Measurements from ENCODE around the gene ITPR2. TPM values are rescaled to one million over a fixed set of nuclear protein-coding genes. Genes with fewer than 3 reads are reported as not detected.

The ITPR2 gene
- polyA plus RNA-seq, 2 of the 4 experiments (the other 2 are of a cell fraction) = 3.1 to 8.1 TPM

GRCh38 chr12:26537126-26537525 is 295.9 kb downstream of the ITPR2 start:
- 87% methylated on average over 2 of the region's 2 CpGs for WGBS (ENCODE audit: missing lambda C conversion rate)
- H3K9me3 ChIP-seq = no peaks in the 10 kb centered on the region
- no peak for TF ChIP-seq PHF8 (IDR thresholded peaks at IDR 0.05; ENCODE audit: borderline replicate concordance, low read depth)
- TF ChIP-seq BHLHE40 (IDR thresholded peaks at IDR 0.05; ENCODE audit: low read depth, low read length) = no peak
- TF ChIP-seq SMC3 (IDR thresholded peaks at IDR 0.05) = no peak
- TF ChIP-seq MAZ (IDR thresholded peaks at IDR 0.05; ENCODE audit: borderline replicate concordance, low read depth, low read length) = no peak
- TF ChIP-seq REST (IDR thresholded peaks at IDR 0.05) = no peak
- TF ChIP-seq POLR2AphosphoS2 (conservative IDR thresholded peaks at IDR 0.05; ENCODE audit: low read length) = no peak
- TF ChIP-seq CHD2 (IDR thresholded peaks at IDR 0.05; ENCODE audit: low read length, partially characterized antibody) = no peak
- TF ChIP-seq FOSB (CRISPR knock-in tag; IDR thresholded peaks at IDR 0.05) = no peak
- no peak overlapping the region for H3K4me2 ChIP-seq
- ChIA-PET POLR2A (no interaction called here), CTCF (interaction anchor here (0.7 kb wide), 1 partner anchor 85 kb away, joined by 3 read pairs; no protein-coding TSS in a partner anchor)
- no peak overlapping the region for H3K27ac ChIP-seq
- FAIRE-seq = no peak
- ATAC-seq = no peak
- no peak overlapping the region for H3K4me3 ChIP-seq
- no peaks in the 10 kb centered on the region for H3K4me1 ChIP-seq
- DNase-seq (ENCODE audit: low read depth in 1 of 2, low spot score in 1 of 2) = no peak

- DNase-seq (ENCODE audit: low read depth in 1 of 2, low spot score in 1 of 2) = no peak
- TF ChIP-seq SREBF2 (IDR thresholded peaks at IDR 0.05) = no peak
- no peak for TF ChIP-seq HDAC2 (IDR thresholded peaks at IDR 0.05)
- no peak for TF ChIP-seq JUNB (IDR thresholded peaks at IDR 0.05)
- no peak for TF ChIP-seq MAZ (IDR thresholded peaks at IDR 0.05; ENCODE audit: borderline replicate concordance, low read depth, low read length)
- TF ChIP-seq ELK1 (IDR thresholded peaks at IDR 0.05; ENCODE audit: low read depth, low read length) = no peak
- TF ChIP-seq EHF (CRISPR knock-in tag; IDR thresholded peaks at IDR 0.05) = no peak
- no peak for TF ChIP-seq BCL3 (IDR thresholded peaks at IDR 0.05)
- TF ChIP-seq ZNF302 (CRISPR knock-in tag; IDR thresholded peaks at IDR 0.05) = no peak
- TF ChIP-seq HMGXB4 (CRISPR knock-in tag; IDR thresholded peaks at IDR 0.05; ENCODE audit: borderline replicate concordance) = no peak
- TF ChIP-seq CHD4 (IDR thresholded peaks at IDR 0.05; ENCODE audit: borderline replicate concordance) = no peak
- no peak for TF ChIP-seq RAD21 (conservative IDR thresholded peaks at IDR 0.05 in 1 of 2, IDR thresholded peaks at IDR 0.05 in 1 of 2)
- TF ChIP-seq BHLHE40 (IDR thresholded peaks at IDR 0.05; ENCODE audit: low read depth, low read length) = no peak
- TF ChIP-seq PHF8 (IDR thresholded peaks at IDR 0.05; ENCODE audit: borderline replicate concordance, low read depth) = no peak
- no peak for TF ChIP-seq SMC3 (IDR thresholded peaks at IDR 0.05)
- no peak for TF ChIP-seq ATOH8 (CRISPR knock-in tag; IDR thresholded peaks at IDR 0.05; ENCODE audit: low read depth)
- no peak for TF ChIP-seq RNF2 (IDR thresholded peaks at IDR 0.05; ENCODE audit: borderline replicate concordance, low read depth)
- Histone ChIP-seq H3K4me3 (no peak overlapping the region), H3K9me3 (no peaks in the 10 kb centered on the region), H3K4me1 (no peaks in the 10 kb centered on the region), H3K4me2 (no peak overlapping the region), H3K27ac (no peak overlapping the region)
- no peak for ATAC-seq
- ChIA-PET CTCF (no interaction called here), POLR2A (no interaction called here)
- 80% methylated on average over 4 of the region's 4 CpGs for WGBS (ENCODE audit: missing lambda C conversion rate)
- no peak for FAIRE-seq
Observed at GRCh38 chr12:26535826-26536225, 297.2 kb downstream of the ITPR2 start.

All from A549 (cell line).